8988T (cell line): Measurements from ENCODE around the gene ZNF221.
"Not testable (repeated sequence)": the region's sequence is repeated elsewhere in the genome, so short reads cannot be mapped to it uniquely, and the experiment has no call there.

ENCODE experiments used
- DNase-seq: peaks from one replicate; pipeline ENCODE4 v3.0.0; 2011

Gene ZNF221

DNA sequence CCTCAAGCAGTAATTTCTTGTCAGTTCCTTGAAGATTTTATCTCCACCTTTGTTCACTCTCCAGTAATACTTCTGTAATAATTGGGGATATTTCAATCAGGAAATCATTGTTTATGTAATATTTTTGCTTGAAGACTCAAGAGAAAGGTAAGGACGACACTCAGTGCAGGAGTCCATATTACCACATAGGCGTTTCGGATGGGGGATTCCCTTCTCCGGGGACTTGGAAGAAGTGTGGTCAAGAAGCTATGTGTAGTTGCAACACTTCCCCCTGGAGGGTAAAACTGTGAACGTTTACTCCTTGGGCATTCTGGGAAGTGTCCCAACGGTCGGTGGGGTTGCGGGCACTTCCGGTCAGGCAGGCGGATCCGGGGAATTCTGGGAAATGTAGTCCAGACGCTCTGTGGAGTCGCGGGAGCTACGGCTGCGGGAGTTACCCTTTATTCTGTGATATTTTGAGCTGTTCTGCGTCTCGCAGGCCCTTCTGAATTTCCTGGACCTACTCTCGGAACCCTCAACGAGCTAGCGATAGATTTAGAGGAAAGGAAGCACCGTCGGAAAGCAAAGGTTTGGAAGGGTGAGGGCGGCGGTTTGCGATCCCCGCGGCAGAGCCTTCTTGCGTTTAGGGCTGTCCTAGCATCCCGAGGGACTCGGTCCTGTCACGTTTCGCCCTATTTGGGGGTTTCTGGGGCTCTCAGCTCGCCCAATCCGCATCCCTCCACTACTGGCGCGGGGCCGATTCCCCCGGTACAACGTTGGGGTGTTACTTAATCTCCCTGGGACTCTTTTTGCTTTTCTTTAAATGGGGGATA, at the start of gene ZNF221:
TSS of gene ZNF221 (plus strand) at position 395 of the 812 bp plus-strand sequence. CDS start 11,499 bp downstream, outside the sequence.
- peak; percentile 61 for DNase-seq

DNA sequence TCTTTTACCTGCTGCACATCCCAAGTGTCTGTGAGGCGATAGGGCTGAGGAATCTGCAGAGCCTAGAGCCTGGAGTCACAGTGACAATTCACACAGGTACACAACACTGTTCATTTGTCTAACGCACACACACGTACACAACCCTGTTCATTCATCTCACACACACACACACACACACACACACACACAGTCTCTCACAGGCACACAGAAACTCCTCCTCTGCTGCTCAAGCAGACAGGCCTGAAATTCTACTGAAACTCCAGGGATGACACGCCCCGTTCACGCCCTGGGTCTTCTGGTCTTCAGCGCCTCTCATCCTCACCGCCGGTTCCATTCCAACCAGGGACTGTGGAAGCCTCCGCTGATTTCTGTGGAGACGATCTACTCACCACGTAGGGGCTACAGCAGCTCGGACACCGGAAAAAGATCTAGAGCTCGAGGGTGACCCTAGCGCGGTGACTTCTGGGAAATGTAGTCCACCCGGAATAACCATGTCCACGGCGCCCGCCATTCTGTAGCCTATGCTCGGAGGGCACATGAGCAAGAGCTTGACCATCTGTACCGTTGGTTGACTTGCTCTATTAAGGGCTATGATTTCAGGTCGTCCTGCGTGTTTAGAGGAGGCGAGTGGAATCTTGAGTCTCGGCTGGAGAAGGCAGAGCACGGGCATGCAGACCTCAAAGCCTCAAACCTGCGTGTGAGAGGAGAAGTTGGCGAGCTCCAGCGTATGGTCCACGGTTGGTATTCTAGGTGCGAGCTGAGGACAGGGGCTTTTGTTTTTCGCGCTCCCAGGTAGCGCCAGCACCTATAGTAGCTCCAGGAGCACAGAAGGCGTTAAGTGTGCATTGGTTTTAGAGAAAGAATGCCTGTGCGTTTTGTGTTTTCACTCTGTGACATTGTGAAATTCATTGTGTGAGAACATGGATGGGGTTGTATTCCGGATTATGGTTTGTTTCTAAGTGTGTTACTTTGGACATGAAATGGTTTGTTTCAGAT, 49.3 kb upstream of the ZNF221 start:
- peak; percentile 19 for DNase-seq

DNA sequence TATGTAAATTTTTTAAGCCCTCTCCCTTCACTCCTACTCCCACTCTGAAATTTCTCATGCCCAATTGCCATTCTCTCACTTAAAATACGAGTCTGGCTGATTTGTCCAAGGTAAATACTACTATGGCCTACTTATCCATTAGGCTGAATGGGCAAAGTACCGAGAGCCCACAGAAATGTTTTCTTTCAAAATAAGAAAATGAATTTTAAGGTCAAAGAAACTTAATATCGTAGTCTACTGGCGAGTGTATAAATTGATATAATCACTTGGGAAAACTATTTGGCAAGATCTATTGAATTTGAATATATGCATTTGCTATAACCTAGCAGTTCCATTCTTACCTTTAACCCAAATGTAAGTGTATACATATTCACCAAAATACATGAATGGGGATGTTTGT, 48.6 kb upstream of the ZNF221 start:
- no peak for DNase-seq

DNA sequence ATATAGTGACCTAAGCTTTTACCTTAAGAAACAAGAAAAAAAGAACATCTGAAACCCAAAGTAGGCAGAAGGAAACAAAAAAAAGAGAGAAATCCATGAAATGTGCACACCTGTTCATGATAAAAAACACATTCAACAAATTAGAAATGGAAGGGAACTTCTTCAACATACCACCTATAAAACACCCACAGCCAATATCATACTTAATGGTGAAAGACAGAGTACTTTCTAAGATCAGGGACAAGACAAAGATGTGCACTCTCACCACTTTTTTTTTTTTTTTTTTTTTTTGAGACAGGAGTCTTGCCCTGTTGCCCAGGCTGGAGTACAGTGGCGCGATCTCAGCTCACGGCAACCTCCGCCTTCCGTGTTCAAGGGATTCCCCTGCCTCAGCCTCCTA, 45.1 kb upstream of the ZNF221 start:
- DNase-seq, result no peak

DNA sequence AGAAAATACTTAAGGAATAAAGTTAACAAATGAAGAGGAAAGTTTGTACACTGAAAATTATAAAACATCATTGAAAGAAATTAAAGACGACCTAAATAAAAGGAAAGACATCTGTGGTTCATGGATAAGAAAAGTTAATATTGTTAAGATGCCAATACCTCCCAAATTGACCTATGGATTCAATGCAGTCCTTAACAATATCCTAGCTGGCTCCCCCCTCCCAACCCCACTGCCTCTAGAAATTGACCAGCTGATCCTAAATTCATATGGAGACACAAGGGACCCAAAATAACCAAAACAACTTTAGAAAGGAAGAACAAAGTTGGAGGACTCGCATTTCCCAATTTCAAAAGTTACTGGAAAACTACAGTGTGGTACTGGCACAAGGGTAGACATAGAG, 44.3 kb upstream of the ZNF221 start:
- no peak for DNase-seq

DNA sequence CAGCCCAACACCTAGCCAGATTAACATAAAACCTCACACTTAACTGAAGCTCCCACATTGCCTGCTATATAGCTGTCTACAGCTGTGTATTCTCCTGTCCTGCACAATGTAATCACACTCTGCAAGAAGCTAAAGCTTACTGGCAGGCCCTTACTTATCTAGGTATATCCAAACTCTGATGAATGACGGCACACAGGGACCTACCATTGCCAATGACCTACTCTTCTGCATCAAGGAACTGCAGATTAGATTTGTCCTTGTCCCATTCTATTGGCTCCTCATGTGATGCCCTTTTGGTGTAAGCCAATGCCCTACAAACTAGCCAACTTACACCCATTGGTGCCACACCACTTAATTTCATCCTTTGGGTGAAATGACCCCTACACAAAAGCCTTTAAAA, 42.4 kb upstream of the ZNF221 start:
- no peak for DNase-seq

DNA sequence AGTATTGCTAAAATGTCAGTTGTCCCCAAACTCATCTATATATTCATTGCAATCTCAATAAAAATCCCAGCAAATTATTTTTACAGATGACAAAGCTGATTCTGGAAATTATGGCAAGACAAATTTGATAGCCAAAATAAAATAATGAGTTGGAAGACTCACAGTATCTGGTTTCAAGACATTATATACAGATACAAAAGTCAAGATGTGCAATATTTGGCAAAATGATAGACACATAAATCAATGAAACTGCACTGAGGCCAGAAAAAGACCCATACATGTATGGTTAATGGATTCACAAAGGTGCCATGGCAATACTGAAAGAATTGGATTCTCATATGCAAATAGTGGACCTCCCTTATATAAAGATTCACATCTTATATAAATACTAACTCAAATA, 40.1 kb upstream of the ZNF221 start:
- DNase-seq, result no peak

DNA sequence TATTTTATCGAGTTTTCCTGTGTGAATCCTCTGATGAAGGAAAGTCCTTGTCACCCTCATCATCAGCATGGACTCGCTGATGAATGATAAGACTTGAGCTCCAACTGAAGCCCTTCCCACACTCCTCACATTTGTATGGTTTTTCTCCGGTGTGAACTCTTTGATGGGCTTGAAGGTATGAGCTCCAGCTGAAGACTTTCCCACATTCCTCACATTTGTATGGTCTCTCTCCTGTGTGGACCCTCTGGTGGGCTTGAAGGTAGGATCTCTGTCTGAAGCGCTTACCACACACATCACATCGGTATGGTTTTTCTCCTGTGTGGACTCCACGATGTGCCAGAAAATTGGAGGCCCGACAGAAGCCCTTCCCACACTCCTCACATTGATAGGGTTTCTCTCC, 37.6 kb upstream of the ZNF221 start:
- DNase-seq, result no peak

DNA sequence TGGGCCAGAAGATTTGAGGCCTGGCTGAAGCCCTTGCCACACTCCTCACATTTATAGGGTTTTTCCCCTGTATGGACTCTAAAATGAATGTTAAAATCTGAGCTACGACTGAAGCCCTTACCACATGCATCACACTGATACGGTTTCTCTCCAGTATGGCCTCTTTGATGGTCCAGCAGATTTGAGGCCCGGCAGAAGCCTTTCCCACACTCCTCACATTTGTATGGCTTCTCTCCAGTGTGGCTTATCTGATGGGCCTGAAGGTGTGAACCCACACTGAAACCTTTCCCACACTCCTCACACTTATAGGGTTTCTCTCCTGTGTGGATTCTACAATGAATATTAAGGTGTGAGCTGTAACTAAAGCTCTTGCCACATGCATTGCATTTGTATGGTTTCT, 37.0 kb upstream of the ZNF221 start:
- no peak for DNase-seq

DNA sequence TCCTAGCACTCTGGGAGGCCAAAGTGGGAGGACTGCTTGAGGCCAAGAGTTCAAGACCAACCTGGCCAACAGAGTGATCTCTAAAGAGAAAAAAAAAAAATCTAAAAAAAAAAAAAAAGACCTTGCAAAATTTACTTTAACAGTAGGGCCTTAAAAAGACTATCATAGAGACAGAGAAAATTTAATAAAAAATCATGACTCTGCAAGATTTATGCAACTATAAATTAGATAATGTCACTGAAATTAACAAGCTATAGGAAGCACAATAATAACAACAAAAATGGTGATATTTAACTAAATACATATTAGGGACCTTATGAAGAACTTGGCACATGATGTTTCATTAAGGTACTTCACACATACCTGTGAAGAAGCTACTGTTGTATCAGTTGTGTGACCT, 27.2 kb upstream of the ZNF221 start:
- no peak for DNase-seq

DNA sequence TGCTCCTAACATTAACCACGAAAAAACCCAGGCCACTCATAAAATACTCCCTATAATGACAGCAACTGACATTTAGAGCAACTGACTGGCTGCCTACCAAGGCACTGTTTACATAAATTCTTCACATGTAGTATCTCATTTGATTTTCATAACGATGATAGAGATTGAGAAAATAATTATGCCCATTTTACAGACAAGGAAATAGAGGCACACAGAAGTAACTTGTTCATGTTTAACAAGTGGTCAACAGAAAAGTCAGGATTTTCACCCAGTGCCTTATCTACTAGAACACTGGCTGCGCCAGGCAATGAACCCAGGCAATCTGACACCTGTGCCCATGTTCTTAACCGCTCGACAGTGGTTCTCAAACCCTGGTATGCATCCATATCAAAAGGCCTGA, 22.2 kb upstream of the ZNF221 start:
- DNase-seq, result no peak

DNA sequence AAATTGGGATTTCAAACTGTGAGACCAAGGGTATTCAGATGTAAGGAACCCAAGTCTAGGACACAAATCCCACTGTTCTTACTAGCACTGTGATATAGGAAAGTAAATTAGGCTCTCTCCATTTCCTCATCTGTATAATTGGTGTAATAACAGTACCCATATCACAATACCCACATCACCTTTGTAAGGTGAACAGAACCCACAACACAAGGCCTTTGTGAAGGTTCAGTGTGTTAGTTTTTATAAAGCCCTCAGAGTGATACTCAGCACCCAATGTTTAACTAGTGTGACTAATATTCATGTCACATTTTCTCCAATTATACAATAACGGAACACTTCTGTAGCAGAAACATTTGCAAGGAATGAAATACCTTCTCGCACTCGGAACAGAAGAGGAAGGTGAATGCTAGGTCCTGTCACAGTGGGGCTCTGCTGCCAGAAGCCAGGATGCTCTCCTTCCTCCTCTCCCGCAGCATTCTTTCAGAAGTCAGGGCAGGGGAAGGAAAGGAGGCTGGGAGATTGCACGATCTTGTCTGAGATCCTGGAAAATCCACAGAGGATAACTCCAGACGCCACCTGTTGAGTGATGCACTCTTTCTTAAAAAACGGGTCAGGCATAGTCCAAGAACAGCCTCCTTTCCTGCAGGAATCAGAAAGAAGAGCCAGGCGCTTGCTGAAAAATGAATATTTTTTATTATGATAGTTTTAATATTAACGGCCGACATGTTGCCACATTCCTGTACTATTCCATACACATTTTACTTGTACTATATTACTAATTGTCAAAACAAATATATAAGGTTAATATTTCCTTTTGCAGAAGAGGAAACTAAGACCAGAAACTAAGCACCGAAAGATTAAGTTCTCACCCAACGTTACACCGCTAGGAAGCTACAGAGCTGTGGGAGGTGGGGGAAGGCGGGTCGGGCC, 16.7 kb upstream of the ZNF221 start:
- DNase-seq, result no peak

DNA sequence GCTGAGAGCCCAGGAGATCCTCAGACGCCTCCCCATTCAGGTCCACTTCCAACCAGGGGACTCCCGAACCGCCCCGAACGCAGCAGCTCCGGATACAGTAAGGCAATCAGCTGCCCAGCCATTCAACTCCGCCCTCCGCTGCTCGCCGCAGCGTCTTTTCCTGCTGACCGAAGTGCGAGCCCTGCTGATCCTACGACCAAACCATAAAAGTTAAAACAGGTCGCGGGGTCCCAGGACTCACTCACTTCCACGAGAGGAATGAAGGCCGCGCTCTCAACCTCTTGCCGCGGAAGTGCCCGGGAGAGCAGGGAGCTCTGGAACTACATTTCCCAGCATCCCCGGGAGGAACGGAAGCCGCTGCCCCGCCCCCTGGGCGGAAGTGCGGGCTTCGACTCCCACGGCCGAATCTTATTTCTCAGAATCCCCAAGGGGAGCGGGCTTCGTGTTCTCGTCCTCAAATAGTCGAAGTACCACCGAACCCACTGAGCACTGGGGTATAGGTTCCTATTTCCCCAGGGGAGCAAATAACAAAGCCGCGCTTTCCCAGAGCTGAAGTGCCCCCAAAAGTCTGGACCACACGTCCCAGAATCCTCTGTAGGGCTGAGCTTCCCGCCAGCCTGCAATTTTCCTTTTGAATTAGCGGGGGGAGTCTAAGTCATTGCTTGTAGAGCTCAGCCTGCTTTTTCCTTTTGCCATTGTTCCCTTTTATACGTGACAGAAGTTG, 15.9 kb upstream of the ZNF221 start, which contains the start of gene ZNF45:
TSS of gene ZNF45 (minus strand) at position 298 of the 724 bp plus-strand sequence. CDS start 13,097 bp downstream, outside the sequence.
- DNase-seq, result peak; percentile 45

DNA sequence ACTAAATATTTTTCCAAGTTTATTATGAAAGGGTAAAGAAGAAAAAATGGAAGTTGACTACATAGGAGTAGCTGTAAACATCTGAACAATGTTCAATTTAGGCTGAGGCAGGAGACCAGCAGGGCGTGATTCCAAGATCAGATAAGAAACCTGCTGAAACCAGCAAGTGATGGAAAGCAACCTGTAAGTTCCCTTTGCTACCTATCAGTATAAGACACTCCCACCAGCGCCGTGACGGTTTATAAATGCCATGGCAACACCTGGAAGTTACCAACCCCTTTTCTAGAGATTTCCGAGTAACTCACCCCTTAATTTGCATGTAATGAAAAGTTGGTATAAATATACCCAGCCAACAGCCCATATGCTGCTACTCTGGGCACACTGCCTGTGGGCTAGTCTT, 14.8 kb upstream of the ZNF221 start:
- no peak for DNase-seq

DNA sequence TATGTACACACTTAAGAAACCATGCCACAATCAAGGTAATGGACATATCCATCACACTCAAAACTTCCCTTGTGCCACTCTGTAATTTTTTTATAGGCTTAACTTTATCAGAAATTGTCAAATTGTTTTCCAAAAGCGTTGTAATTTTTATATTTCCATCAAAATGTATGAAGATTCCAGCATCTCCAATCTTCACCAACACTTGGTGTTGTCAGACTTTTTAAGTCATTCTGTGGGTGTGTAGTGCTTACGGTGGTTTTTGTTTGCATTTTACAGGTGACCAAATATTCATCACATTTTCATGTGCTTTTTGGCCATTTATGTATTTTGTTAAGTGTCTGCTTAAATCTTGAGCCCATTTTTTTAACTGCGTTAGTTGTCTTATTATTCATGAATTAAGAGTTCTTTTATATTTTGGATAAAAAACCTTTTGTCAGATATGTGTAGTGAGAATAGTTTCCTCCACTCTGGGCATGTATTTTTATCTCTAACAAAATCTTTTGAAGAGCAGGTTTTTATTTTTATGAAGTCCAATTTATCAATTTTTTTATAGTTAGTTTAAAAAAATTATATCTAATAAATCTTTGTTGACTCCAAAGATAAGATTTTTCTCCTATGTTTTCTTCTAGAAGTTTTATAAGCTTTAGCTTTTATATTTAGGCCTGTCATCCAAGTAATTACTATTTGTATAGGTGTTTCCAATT, 11.3 kb upstream of the ZNF221 start:
- no peak for DNase-seq

DNA sequence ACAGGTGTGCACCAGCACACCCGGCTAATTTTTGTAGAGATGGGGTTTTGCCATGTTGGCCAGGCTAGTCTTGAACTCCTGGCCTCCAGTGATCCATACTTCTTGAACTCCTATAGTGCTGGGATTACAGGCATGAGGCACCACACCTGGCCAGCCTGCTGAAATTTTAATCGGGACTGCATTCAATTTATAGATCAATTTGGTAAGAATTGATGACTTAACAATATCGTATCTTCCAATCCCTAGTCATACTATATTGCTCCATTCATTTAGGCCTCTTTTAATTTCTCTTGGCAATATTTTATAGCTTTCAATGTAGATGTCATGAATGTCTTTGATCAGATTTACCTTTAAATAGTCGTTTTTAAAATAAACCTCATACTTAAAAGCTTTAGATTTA, 10.3 kb upstream of the ZNF221 start:
- no peak for DNase-seq

DNA sequence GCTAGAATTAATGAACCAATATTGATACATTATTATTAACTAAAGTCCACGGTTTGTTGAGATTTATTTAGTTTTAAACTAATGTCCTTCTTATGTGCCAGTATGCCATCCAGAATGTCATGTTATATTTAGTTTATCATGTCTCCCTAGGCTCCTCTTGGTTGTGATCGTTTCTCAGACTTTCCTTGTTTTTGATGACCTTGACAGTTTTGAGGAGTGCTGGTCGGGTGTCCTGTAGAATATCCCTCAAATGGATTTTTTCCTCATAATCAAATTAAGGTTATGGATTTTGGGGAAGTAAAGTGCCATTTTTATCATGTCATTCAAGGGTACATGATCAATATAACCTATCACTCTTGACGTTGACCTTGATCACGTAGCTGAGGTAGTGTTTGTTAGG, 9.8 kb upstream of the ZNF221 start:
- DNase-seq, result no peak

DNA sequence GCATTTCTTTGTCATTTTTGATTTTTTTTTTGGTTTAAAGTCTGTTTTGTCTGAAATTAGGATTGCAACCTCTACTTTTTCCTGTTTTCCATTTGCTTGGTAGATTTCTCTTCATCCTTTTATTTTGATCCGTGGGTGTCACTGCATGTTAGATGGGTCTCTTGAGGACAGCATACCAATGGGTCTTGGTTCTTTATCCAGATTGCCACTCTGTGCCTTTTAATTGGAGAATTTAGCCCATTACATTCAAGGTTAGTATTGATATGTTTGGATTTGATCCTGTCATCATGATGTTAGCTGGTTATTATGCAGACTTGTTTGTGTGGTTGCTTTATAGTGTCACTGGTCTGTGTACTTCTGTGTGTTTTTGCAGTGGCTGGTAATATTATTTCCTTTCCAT, 3.6 kb upstream of the ZNF221 start:
- not testable (repeated sequence) for DNase-seq

DNA sequence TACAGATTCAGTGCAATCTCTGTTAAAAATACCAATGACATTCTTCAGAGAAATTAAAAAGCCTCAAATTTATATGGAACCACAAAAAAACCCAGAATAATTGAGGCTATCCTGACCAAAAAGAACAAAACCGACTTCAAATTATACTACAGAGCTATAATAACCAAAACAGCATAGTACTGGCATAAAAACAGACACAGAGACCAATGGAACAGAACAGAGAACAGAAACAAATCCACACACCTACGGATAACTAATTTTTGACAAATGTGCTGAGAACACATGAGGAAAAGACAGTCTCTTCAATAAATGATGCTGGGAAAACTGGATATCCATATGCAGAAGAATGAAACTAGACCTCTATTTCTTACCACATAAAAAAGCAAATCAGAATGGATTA, 1.2 kb upstream of the ZNF221 start:
- not testable (repeated sequence) for DNase-seq

DNA sequence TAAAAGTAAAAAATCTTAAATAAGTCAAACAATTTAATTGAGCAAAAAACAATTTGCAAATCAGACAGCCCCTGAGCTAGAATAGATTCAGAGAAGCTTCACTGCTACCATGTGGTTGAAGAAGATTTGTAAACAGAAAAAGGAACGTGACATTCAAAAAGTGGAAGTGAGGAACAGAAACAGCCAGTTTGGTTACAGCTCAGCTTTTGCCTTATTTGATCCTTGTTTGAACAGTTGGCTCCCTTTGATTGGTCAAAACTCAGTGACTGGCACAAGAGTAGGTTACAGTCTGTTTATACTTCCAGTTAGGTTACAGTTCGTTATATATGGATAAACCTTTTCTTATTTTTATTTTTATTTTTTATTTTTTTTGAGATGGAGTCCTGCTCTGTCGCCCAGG, 5.8 kb downstream of the ZNF221 start:
- no peak for DNase-seq

DNA sequence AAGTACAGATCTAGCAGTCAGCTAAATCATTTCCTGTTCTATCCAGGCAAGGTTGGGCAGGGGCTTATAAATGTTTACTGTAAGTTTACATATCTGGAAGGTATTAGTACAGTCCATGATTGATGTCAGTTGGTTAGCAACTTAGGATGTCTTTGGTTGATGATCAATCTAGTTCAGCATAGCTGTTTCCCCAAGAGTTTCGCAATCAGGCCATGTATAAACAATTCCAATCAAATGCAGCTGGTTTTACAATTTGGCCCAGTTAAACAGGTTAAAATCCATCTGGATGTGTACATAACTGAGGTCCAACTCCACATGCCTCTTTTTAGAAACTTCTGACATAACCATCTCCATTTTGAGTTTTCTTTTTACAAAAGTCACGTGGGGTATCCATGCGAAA, 6.9 kb downstream of the ZNF221 start:
- DNase-seq, result no peak
